Amniotic epithelial cell (primary cell): ENCODE results near the gene PAX5.

Experiments
- DNase-seq: peaks from one replicate; pipeline ENCODE4 v3.0.0-alpha.2; 2010; ENCODE audit warnings: low read depth

PAX5 gene

DNA sequence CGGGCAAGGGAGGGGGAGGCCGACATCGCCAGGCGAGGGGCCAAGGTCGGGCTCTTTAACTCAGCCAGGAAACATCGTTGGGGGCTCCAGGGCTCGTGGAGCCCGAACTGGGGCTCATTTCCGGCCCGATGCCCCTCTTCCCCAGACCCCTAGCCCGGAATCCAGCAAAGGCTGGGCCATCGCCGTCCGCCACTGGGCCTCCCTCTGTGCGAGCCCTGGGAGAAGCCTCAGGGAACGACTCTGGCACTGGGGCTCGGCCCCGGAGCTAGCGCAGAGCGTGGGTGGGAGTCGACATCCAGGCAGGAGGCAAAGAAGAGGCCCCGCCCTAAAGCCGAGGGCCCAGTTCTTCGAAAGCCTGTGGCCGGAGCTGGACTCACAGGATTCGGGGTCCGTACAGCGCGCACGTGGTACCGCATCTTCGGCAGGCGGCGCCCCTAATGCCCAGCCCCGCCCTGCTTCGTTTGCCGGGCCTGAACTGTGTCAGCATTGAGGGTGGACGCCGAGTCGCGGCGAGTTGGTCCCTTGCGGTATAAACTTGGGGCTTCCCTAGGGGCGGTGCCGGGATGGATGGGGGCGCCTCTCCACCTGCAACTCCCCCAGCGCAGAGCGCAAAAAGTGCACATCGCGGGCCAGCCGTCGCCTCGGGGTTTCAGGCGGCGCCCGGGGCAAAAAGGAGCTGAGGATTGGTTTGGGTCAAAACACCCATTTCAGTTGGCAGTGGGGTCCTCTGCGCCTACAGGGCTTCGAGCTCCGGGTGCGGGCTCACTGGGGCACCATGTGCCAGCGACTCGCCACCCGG lies 3.6 kb upstream of the PAX5 start:
- no peak for DNase-seq

DNA sequence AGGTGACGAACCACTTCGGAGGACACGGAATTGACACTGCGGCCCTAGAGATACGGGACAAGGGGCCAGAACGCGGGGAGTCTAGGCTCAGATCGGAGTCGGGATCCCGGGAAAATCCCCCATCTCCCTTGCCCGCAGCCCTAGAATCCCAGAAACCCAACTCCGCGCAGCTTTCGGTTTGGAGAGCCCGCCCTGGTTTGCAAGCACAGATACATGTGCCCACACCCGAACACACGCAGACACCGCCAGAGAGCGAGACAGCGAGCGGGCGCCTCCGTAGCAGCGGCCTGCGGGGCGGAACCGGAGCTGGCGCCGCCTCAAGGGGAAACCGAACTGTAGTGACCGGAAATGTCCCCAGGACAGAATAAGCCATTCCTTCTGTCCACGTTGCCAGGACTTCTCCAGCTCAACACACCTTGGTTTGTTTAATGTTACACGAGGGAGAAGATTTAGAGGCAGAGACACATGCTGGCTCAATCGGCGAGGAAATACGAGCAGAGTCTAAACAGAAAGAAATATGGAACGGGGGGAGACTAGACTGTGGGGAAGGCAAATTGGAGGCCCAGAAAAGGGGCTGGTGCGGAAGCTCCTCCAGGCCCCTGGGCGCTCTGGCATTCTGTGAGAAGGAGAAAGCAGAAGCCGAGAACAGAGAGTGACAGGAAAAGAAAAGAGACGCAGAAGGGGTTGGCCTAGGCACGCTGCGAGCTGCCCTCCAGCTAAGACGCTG lies 2.9 kb upstream of the PAX5 start:
- peak; percentile 7 for DNase-seq

DNA sequence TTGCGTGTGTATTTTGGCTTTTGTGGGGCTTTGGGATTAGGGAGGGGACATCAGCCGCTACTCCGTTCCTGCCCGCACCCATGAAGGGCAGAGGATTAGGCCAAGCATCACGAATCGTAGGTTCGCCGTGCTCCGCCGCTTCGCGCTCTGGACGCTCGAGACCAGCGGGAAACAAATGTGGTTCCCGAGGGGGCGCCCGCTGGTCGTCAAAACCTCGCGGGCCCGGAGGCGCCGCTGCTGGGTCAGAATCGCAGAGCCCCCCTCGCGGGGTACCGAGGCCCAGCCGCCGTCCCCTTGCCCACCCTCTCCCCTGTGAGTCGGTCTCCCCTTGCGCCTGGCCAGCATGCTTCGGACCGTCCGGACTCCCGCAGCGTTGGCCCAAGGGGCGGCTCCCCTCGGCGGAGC lies 2.3 kb upstream of the PAX5 start:
- no peak for DNase-seq

DNA sequence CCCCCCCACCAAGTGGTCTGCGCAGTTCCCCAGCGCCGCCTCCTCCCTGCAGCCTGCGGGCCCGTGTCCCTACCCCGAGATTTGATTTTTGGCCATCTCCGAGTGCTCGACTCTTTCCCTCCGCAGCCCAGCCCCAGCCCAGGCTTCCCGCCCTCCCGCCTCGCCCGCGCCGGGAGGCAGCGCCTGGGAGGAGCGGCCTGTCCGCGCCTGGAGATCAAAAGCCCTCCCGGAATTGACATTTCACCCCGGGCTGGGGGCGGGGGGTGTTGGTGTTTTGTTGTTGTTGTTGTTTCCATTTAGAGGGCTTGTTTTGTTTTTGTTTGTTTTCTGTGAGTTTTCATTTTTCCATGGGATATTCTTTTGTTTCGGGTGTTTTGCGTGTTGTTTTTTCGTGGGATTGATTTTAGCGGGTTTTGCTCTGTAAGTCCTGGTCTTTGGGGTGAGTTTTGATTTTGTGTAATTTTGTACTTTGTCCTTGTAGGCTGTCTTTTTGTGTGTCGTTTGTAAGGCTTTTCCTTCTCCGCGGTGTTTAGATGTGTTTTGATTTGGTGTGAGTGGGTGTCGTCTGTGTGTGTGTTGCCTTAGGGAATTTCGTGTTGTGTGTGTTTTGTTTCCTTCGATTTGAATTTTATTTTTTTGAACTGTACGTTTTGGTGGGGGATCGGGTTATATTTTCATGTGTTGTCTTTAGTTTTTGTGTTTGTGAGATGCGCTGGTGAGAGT lies 1.7 kb upstream of the PAX5 start:
- DNase-seq, result peak; percentile 5

DNA sequence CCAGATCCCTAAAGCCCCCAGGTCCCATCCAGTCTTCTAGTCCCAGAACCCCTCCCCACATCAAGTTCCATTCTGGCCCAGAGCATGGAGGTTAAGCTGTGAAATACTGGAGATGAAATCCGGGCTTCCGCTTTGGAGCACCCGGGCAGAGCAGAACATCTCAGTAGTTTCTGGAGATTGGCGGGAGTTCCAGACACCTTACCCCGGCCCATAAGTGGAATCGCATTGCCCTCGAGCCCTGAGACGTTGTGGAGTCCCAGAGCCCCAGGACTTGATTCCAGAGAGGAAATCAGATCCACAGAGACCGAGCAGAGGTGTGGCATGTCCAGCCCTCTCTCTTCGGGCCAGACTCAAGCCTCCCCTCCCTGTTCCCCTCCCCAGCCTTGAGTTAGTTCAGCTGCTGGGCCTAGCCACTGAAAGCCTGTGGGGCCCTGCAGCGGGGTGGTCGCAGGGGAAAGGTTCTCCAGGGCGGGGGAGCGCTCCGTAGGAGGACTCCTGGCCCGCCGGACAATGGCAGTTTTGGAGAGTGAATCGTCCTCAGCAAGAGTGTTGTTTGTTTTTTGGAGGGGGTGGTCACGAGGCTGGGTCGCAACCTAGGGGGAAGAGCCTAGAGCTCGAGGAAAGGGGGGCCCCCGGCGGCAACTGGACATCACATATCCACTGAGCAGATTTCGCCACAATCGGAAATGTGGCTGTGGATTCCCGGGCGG lies 1.0 kb upstream of the PAX5 start:
- DNase-seq, result no peak

DNA sequence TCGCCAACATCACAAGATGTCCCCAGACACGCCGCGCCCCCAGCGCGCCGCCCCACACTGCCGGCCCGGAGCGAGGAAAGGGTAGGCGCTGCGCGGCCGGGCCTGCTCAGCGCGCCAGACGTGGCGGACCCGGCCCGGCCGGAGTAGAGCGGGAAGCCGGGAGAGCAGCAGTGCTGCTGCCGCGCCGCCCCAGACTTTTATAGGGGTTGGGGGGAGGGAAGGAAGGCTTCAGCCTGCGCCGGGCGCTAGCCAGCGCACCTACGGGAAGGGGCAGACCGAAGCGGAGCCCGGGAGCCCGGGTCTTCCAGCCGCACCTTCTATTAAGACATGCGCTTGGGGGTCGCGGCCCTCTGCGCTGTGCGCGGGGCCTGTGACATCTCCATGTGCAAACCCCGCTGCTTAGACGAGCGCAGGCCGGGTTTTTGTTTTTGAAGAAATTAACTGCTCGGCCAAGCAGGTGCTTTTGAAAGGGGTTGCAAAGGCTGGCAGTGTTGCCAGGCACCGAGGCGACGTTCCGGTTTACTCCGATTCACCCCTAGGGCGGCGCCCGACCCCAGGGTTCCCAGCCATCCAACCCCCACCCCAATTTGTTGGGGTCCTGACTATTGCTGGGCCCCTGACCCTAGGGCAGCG lies 353 bp upstream of the PAX5 start:
- no peak for DNase-seq

DNA sequence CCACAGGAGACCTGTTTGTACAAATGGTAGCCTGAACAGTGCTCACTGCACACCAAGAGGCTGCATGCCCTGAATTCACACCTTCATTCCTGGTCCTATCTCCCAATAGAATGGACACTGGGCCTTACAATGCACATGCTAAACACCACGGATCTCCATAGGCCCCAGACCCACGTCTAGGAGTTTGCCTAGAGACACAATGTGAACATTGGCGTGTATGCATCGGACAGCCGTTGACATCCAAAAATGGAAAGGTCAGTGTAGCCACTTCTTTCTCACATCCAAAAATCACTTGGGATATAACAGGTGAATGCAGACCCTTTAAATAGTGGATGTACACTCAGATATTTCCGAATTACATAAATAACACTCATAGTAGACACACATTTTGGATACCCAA lies 927 bp downstream of the PAX5 start:
- DNase-seq, result no peak

DNA sequence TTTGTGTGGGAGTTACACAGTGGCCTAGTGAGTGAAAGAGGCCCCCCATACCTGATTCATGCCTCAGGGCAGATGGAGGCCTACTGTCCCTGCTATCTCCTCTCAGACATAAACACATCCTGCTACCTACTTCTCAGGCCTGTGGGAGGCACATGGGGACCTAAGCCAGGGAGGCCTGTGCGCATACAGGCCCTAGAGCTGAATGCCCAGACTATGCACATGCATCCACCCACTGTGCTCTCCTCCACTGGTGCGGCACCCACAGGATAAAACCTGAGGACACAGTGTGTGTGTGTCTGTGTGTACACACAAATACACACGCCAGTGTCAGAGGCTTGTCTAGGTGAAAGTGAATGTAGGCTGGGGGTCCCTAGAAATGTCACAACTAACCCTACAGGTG lies 1.4 kb downstream of the PAX5 start:
- no peak for DNase-seq

DNA sequence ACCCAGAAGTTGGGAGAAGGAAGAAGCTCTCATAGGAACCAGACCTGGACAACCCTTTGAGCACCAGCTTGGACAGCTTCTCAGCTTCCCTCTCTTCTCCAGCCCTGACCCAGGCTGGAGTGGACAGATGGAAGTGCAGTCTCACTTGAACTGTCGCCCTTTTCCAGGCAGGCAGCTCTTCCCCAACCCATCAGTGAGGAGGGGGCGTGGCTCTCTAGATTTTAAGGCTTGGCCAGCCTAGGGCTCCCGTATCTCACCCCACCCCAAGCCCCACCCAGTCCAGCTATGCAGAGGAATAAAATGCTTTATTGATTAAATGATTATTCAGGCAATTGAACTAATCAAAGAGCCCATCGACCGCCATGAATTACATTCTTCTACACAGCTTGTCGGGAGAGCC lies 2.2 kb downstream of the PAX5 start:
- no peak for DNase-seq

DNA sequence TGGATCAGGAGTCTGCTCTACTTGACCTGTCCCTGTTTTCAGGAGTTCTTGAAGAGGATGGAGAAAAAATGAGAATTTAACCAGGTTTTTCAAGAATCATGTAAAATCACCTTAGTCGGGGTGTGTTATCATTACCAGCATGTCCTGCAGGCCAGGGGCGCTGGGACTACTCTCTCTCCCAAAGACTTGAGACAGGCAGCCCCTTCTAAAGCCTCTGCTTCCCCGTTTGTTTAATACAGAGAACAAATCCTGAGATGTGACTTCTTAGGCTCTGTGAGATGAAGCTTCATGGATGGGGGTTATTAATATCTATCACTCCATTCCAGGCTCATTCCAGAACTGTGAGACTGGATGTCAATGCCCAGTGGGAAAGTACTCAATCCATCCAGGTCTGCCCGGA lies 3.0 kb downstream of the PAX5 start:
- DNase-seq, result no peak

DNA sequence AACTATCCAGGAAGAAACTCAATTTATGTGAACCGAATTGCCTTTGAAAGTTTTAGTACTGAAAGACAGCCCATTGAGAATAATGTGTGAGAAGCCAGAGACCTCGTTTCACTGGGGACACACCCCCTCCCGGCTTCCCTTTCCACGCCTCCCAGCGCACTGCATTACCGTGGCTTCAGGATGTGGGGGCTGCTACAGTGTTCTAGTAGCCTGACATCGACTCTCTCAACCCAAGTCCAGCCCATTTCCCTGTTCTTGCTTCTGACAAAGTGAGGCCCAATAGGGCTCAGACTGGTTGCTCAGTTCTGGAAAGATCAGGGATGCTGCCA lies 3.5 kb downstream of the PAX5 start:
- DNase-seq, result no peak

DNA sequence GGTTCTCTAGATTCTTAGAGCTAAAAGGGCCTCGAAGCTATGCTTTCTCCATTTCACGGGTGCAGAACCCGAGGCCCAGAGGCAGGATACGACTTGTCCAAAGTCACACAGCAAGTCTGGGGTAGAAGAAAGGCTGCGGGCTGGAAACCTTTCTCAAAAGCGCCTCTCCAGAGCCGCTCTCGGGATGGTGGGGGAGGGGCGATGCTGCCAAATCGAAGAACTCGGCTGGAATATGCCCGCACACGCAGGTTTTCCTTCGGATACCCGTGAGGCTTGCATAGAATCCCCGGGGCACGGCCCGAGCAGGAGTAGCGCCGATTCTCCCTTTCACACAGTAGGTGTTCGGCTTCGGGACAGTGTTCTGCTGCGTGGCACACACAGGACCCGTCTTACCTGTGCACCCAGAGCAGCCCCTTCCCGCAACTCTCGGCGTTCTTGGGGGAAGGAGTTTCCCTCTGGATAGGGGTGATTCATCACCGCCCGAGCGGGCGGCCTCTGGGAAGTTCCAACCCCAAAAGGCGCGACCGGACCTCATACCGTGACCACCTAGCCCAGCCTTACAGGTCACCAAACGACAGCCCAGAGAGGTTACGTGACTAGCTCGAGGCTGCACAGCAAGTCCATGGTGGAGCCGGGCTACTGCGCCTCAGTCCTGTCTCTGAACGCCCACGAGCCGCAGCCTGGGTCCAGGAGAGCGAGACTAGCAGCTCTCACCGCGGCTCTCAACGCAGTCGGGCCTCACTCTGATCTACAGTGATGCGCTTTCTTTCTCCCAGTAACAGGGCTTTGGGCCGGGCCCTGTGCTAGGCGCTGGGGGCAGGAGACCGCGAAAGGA lies 4.1 kb downstream of the PAX5 start:
- no peak for DNase-seq

DNA sequence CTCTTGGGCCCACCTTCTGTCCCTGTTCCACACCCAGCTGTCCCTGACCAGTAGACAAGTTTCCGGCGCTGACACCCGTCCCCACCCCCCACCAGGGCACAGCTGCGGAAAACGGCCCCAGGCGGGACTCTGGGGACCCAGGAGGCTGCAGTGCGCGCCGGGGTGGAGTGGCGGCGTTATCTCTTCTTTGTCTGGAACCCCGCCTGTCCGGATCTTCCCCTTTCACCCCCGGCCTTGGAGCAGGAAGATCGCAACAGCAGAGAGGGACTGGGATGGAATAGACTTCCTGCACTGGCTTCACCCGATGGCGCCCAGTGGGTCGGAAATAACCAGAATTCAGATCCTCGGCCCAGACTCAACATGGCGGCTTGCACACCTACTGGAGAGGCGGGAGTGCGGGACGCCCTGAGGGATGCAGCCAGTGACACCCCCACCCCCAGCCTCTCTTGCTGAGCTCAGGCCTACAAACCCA lies 4.7 kb downstream of the PAX5 start:
- no peak for DNase-seq

DNA sequence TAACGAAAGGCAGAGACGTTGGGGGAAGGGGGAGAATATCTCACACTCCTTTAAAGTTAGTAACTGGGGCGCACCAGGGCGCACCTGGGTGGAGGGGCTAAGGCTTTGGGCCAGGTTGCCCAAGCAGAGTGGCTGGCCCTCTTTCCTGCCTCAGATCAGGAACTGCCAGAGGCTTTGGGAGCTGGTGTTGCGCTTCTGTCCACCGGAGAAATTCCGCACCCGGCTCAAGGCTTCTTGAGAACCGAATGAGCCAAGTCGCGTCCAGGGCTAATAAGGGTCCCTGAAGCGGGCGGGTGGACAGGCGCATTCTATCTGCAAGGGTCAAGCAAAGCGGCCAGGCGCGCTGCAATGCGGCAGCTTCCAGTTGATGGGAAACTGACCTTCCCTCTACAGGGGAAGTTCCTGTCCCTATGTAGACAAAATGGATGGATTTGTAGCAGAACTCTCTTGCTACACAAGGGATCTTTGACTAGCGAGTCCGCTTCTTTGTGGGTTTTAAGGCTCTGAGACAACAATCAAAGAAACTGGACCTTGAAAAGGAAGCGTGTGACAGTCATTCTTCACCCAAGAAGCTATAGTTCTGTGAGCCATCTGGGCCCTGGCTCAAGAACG lies 5.5 kb downstream of the PAX5 start:
- DNase-seq, result no peak

DNA sequence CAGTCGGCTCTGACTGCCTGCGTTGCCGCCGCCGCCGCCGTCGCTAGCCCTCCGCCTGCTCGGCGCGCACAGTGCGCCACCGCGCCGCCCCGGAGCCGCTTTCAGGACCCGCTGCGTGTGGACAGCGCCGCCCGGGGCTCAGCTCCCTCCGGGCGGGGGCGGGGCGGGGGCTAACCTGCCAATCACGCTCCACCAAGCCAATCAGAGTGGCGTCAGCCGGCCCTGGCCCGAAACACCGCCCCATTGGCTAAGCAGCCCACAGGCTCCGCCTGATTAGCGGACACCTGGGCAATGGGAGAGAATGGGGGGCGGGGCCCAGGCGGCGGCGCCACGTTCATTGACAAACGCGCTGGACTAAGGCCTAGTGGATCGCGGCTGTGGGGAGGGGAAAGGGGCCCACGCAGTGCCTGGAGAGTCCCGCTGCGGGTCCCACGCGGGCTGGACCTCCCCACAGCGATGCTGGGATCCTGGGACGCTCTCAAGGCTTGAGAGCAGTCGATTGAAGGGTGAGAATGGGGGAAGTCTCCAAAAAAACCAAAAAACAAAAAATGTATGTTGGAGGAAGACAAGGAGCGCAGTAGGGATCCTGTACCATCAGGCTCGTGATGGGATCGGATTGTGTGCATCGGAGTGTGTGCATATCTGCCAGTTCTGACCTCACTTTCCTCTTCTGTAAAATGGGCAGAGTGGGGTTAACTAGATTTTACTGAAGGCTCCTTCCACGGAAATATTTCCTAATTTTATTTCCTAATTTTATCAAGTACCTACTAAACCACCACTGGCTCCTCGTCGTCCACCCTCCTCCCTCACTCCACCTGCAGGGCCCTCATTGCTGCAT lies 6.3 kb downstream of the PAX5 start:
- DNase-seq, result peak; percentile 91

DNA sequence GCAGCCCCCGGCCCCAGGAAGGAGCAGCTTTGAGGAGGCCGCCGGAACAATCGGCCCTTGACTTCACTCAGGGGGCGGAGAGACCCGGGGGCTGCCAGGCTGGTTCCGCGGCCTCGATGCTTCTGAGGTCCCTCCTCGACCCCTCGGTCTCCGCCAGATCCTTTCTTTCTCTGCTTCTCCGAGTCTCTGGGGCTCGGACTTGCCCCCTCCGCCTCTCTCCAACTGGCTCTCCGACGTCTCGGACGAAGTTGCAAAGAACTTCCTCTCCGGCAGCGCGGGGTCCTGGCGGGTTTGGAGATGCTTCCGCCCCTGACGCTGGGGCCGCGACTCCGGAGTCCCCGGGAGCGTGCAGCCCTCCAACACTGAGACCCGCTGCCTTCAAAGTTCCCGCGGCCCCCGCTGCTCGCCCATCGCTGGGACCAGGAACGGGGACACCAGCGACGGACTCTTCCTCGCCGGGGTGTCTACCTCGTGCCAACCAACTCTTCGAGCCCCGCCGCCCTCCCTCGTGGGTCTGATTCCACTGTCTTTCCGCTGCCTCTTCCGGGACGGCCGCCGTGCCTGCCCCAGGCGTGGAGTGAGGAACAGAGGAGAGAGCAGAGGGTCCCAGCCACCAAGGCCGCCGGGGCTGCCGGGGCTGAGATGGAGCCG lies 7.0 kb downstream of the PAX5 start:
- DNase-seq, result no peak

DNA sequence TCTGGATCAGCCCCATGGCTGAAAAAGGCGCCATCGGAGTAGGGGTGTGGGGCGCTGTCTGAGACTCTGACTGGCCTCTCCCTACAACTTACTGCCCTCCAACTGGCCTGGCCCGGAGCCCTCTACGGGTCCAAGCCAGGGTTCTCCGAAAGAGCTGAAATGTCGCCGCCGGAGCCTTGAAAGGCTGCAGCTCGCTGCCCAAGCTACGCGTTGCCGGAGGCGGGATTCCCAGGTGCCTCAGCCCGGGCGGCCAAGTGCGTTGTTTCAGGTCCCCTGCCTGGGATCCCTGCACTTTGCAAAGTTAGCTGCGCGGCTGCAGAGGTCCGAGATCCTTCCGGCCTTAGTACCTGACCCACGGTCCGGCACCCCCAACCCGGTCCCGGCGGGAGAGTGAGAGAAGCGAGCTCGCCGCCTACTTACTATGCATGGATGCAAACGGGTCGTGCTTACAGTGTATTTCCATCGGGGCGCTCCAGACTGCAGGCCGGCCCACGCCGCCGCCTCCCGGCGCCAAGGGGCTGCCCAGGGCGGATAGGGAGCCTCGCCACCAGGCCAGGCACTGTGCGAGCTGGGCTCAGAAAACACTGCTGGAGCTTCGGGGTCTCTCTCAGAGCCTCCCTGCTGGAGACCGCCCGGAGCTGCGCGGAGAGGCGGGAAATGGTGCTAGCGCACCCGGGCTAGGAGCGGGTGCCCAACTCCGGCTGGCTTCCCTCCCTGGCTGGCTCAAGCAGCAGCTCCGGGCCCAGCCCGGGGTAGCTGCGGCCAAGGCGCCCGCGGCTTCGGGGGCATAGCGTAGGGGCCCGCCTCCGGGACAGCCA lies 7.7 kb downstream of the PAX5 start:
- no peak for DNase-seq

DNA sequence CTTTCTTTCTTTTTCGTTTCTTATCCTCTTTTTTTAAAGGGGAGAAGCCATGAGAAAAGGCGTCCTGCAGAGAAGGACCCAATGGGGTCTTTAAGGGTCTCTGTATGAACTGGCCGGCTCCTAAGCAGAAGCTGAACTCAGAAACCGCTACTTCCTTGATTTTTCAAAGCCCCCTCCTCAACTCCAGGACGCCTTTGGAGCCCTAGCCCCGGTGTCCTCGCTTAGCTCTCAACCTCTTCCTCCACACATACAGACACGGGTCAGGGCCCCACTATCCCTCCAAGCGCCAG lies 8.3 kb downstream of the PAX5 start:
- DNase-seq, result no peak
